ENCODE measurements around the gene FRAT2.

Gene FRAT2

GRCh38 chr10:97334370-97335175 is at the start of gene FRAT2:
Gene FRAT2 (minus strand): TSS chr10:97334729. CDS start chr10:97334572, 157 bp downstream.
- peak; percentile 64 for DNase-seq

- DNase-seq, result no peak
Observed at GRCh38 chr10:97384156-97384555, 49.6 kb upstream of the FRAT2 start.

GRCh38 chr10:97383159-97383558 is 48.6 kb upstream of the FRAT2 start:
- no peak for DNase-seq

GRCh38 chr10:97381626-97382025 is 47.1 kb upstream of the FRAT2 start:
- no peak for DNase-seq

GRCh38 chr10:97380516-97380915 is 46.0 kb upstream of the FRAT2 start:
- no peak for DNase-seq

GRCh38 chr10:97378933-97379921 is 44.7 kb upstream of the FRAT2 start:
- no peak for DNase-seq

GRCh38 chr10:97376413-97376812 is 41.9 kb upstream of the FRAT2 start:
- DNase-seq, result no peak

- DNase-seq, result no peak
Observed at GRCh38 chr10:97373456-97373855, 38.9 kb upstream of the FRAT2 start.

GRCh38 chr10:97372233-97372875 is 37.8 kb upstream of the FRAT2 start:
- no peak for DNase-seq

- no peak for DNase-seq
Observed at GRCh38 chr10:97371696-97372095, 37.2 kb upstream of the FRAT2 start.

- no peak for DNase-seq
Observed at GRCh38 chr10:97367126-97367649, 32.7 kb upstream of the FRAT2 start.

GRCh38 chr10:97366572-97366971 is 32.0 kb upstream of the FRAT2 start:
- DNase-seq, result no peak

GRCh38 chr10:97365761-97366351 is 31.3 kb upstream of the FRAT2 start:
- DNase-seq, result no peak

GRCh38 chr10:97363071-97363470 is 28.5 kb upstream of the FRAT2 start:
- no peak for DNase-seq

- no peak for DNase-seq
Observed at GRCh38 chr10:97362310-97363033, 27.9 kb upstream of the FRAT2 start.

GRCh38 chr10:97361537-97361901 is 27.0 kb upstream of the FRAT2 start:
- DNase-seq, result no peak

GRCh38 chr10:97360705-97361536 is 26.4 kb upstream of the FRAT2 start:
- no peak for DNase-seq

GRCh38 chr10:97358781-97359180 is 24.3 kb upstream of the FRAT2 start:
- no peak for DNase-seq

- DNase-seq, result no peak
Observed at GRCh38 chr10:97358349-97358748, 23.8 kb upstream of the FRAT2 start.

GRCh38 chr10:97356918-97357317 is 22.4 kb upstream of the FRAT2 start:
- no peak for DNase-seq

- no peak for DNase-seq
Observed at GRCh38 chr10:97356318-97356914, 21.9 kb upstream of the FRAT2 start.

All from NCI-H774 (cell line).